HEK293 (cell line): Measurements from ENCODE around the gene CENPH.
"Not testable (repeated sequence)": the region's sequence is repeated elsewhere in the genome, so short reads cannot be mapped to it uniquely, and the experiment has no call there.

Experiments used
- CTCF ChIA-PET: fragments of 350-600 bp; formaldehyde crosslinking; extraction: SDS; loops from one replicate; lab custom pipeline; 2021; ENCODE audit warnings: antibody characterized with exemption; lab: Yijun Ruan, JAX
- POLR2A ChIA-PET: fragments of 300-600 bp; formaldehyde crosslinking; extraction: SDS; loops from one replicate; lab custom pipeline; 2020; ENCODE audit warnings: antibody characterized with exemption, inconsistent platforms; lab: Yijun Ruan, JAX
- H3K27ac ChIP-seq: fragments of 200-500 bp; sonication (Bioruptor generic); 2 replicates; pipeline ENCODE4 v1.5.1; 2014; ENCODE audit warnings: low read depth, low read length, control low read depth, inconsistent platforms; ENCODE audit errors: extremely low read depth
- H3K36me3 ChIP-seq, 2 experiments: fragments of 200-500 bp in 1 of 2; sonication (Bioruptor generic) in 1 of 2; 1 replicate in 1 of 2; 2 replicates in 1 of 2; pipeline ENCODE4 v1.5.1; 2014 to 2017; ENCODE audit warnings: inconsistent platforms in 2 of 2, low read length in 2 of 2; ENCODE audit not compliant: control insufficient read depth in 2 of 2, insufficient read depth in 1 of 2
- H3K4me1 ChIP-seq: fragments of 200-500 bp; sonication (Bioruptor generic); 2 replicates; pipeline ENCODE4 v1.5.1; 2014; ENCODE audit warnings: mild to moderate bottlenecking, low read length, inconsistent platforms; ENCODE audit not compliant: control insufficient read depth, insufficient read depth
- H3K4me3 ChIP-seq: 2 replicates; pipeline ENCODE4 v1.5.1; 2011; ENCODE audit warnings: low read depth, mild to moderate bottlenecking, control low read depth, low read length, moderate library complexity
- H3K9me3 ChIP-seq: fragments of 200-500 bp; sonication (Bioruptor generic); 2 replicates; pipeline ENCODE4 v1.5.1; 2014; ENCODE audit warnings: low read depth, low read length, inconsistent platforms; ENCODE audit not compliant: control insufficient read depth, insufficient read depth
- BCL6B ChIP-seq: fragments of 450-650 bp; formaldehyde crosslinking; IDR thresholded peaks from 2 replicates; pipeline ENCODE4 v1.5.1; 2017; ENCODE audit warnings: missing biosample characterization, missing genetic modification characterization
- GLI2 ChIP-seq: fragments of 450-650 bp; formaldehyde crosslinking; IDR thresholded peaks from 2 replicates; pipeline ENCODE4; 2017; ENCODE audit warnings: missing biosample characterization, missing genetic modification characterization, low read depth, borderline replicate concordance
- KLF1 ChIP-seq: fragments of 450-650 bp; formaldehyde crosslinking; IDR thresholded peaks from 2 replicates; pipeline ENCODE4 v1.5.1; 2016; ENCODE audit warnings: missing biosample characterization, missing genetic modification characterization
- OSR2 ChIP-seq: fragments of 450-650 bp; formaldehyde crosslinking; IDR thresholded peaks from 2 replicates; pipeline ENCODE4 v1.5.1; 2016; ENCODE audit warnings: missing biosample characterization, missing genetic modification characterization
- REPIN1 ChIP-seq: fragments of 450-650 bp; formaldehyde crosslinking; IDR thresholded peaks from 2 replicates; pipeline ENCODE4 v1.5.1; 2017; ENCODE audit warnings: missing biosample characterization, missing genetic modification characterization, low read depth
- SCRT1 ChIP-seq: fragments of 450-650 bp; formaldehyde crosslinking; IDR thresholded peaks from 2 replicates; pipeline ENCODE4 v1.5.1; 2016; ENCODE audit warnings: missing biosample characterization, missing genetic modification characterization, borderline replicate concordance
- SCRT2 ChIP-seq: fragments of 450-650 bp; formaldehyde crosslinking; IDR thresholded peaks from 2 replicates; pipeline ENCODE4 v1.5.1; 2016; ENCODE audit warnings: missing biosample characterization, missing genetic modification characterization
- ZNF138 ChIP-seq: fragments of 450-650 bp; formaldehyde crosslinking; IDR thresholded peaks from 2 replicates; pipeline ENCODE4 v1.5.1; 2016; ENCODE audit warnings: missing biosample characterization, missing genetic modification characterization, borderline replicate concordance
- ZNF174 ChIP-seq: fragments of 450-650 bp; formaldehyde crosslinking; IDR thresholded peaks from 2 replicates; pipeline ENCODE4 v1.5.0; 2017; ENCODE audit warnings: missing biosample characterization, mild to moderate bottlenecking, missing genetic modification characterization
- ZNF18 ChIP-seq: fragments of 450-650 bp; formaldehyde crosslinking; IDR thresholded peaks from 2 replicates; pipeline ENCODE4 v1.5.1; 2016; ENCODE audit warnings: missing biosample characterization, missing genetic modification characterization
- ZNF292 ChIP-seq: fragments of 450-650 bp; formaldehyde crosslinking; IDR thresholded peaks from 2 replicates; pipeline ENCODE4 v1.5.1; 2016; ENCODE audit warnings: low read depth, missing biosample characterization, missing genetic modification characterization, borderline replicate concordance
- ZNF335 ChIP-seq: fragments of 450-650 bp; formaldehyde crosslinking; conservative IDR thresholded peaks from 2 replicates; pipeline ENCODE4 v1.5.1; 2016; ENCODE audit warnings: missing biosample characterization, missing genetic modification characterization
- ZNF362 ChIP-seq: fragments of 450-650 bp; formaldehyde crosslinking; IDR thresholded peaks from 2 replicates; pipeline ENCODE4 v1.5.1; 2016; ENCODE audit warnings: missing biosample characterization, missing genetic modification characterization
- ZNF544 ChIP-seq: fragments of 450-650 bp; formaldehyde crosslinking; IDR thresholded peaks from 2 replicates; pipeline ENCODE4 v1.5.0; 2017; ENCODE audit warnings: missing biosample characterization, missing genetic modification characterization
- ZNF580 ChIP-seq: fragments of 450-650 bp; formaldehyde crosslinking; IDR thresholded peaks from 2 replicates; pipeline ENCODE4 v1.5.1; 2016; ENCODE audit warnings: missing biosample characterization, missing genetic modification characterization
- ZNF664 ChIP-seq: fragments of 450-650 bp; formaldehyde crosslinking; IDR thresholded peaks from 2 replicates; pipeline ENCODE4 v1.5.1; 2016; ENCODE audit warnings: missing biosample characterization, missing genetic modification characterization
- ZNF747 ChIP-seq: fragments of 450-650 bp; formaldehyde crosslinking; IDR thresholded peaks from 2 replicates; pipeline ENCODE4 v1.5.1; 2016; ENCODE audit warnings: missing biosample characterization, missing genetic modification characterization
- ZNF768 ChIP-seq: fragments of 450-650 bp; formaldehyde crosslinking; IDR thresholded peaks from 2 replicates; pipeline ENCODE4 v1.5.1; 2018; ENCODE audit warnings: missing biosample characterization, mild to moderate bottlenecking, missing genetic modification characterization
- ZNF830 ChIP-seq: fragments of 450-650 bp; IDR thresholded peaks from 2 replicates; pipeline ENCODE4 v1.5.0; 2018; ENCODE audit warnings: missing biosample characterization, missing genetic modification characterization, low read depth, mild to moderate bottlenecking, moderate library complexity
- ZNF843 ChIP-seq: fragments of 450-650 bp; formaldehyde crosslinking; IDR thresholded peaks from 2 replicates; pipeline ENCODE4 v1.5.1; 2016; ENCODE audit warnings: missing biosample characterization, missing genetic modification characterization

Gene CENPH

GRCh38 chr5:69234457-69235268 lies 45.3 kb downstream of the CENPH start, which contains the start of gene CDK7 (continued):
- no peak for TF ChIP-seq ZNF138 (tag by site-specific recombination)
- peak; percentile 35; the same call in 1 of the 2 replicates for TF ChIP-seq KLF1 (tag by site-specific recombination)
- no peak for TF ChIP-seq ZNF747
- peak; percentile 62; the same call in 1 of the 2 replicates for TF ChIP-seq ZNF580 (tag by site-specific recombination)
- TF ChIP-seq ZNF18 (tag by site-specific recombination) = no peak
- peak; percentile 96 for TF ChIP-seq ZNF335 (tag by site-specific recombination)
- no peak for TF ChIP-seq BCL6B
- TF ChIP-seq GLI2 (tag by site-specific recombination) = no peak
- no peak for TF ChIP-seq ZNF768 (tag by site-specific recombination)
- TF ChIP-seq REPIN1 = 0 out of 2 replicates have a peak, but pooled peaks have one; percentile 11

- POLR2A ChIA-PET = interaction anchor here (0.6 to 0.7 kb wide), 2 partner anchors 15 to 35 kb away, joined by 3 to 4 read pairs; no protein-coding TSS in a partner anchor
- H3K27ac ChIP-seq, H3K4me3 ChIP-seq, H3K4me1 ChIP-seq, H3K9me3 ChIP-seq: not testable (repeated sequence)
- TF ChIP-seq ZNF362 (tag by site-specific recombination) = peak; percentile 91
- CTCF ChIA-PET = interaction anchor here (1.2 kb wide), 1 partner anchor 98 kb away, joined by 8 read pairs; no protein-coding TSS in a partner anchor
- H3K36me3 ChIP-seq = peaks cover 28 to 34% of the 10 kb centered on the region in 2 experiments
Measured at GRCh38 chr5:69236733-69237132, 47.4 kb downstream of the CENPH start.

- Histone ChIP-seq H3K27ac (no peak overlapping the region), H3K36me3 (peaks cover 28 to 34% of the 10 kb centered on the region in 2 experiments), H3K4me3 (no peak overlapping the region), H3K9me3 (no peaks in the 10 kb centered on the region), H3K4me1 (no peaks in the 10 kb centered on the region)
- no peak for TF ChIP-seq ZNF292 (tag by site-specific recombination)
- TF ChIP-seq ZNF843 (tag by site-specific recombination) = no peak
- no peak for TF ChIP-seq ZNF174 (tag by site-specific recombination)
- TF ChIP-seq SCRT2 (tag by site-specific recombination) = peak; percentile 92
- TF ChIP-seq ZNF664 (tag by site-specific recombination) = no peak
- peak; percentile 89 for TF ChIP-seq SCRT1 (tag by site-specific recombination)
- TF ChIP-seq OSR2 = no peak
- no peak for TF ChIP-seq ZNF544 (tag by site-specific recombination)
- TF ChIP-seq ZNF830 = no peak
- ChIA-PET CTCF (interaction anchor here (0.6 to 0.7 kb wide), 2 partner anchors 361 to 966 kb away, joined by 3 read pairs; no protein-coding TSS in a partner anchor), POLR2A (no interaction called here)
Measured at GRCh38 chr5:69237877-69238276, 48.5 kb downstream of the CENPH start.
